GM12873 (cell line): ENCODE results near the gene TNFRSF4.

Source experiments
- CTCF ChIP-seq: IDR thresholded peaks from 2 replicates; pipeline ENCODE4 v1.5.1; 2012; ENCODE audit warnings: low read depth, mild to moderate bottlenecking, moderate library complexity, low read length, control low read depth; ENCODE audit not compliant: insufficient read depth; ENCODE audit errors: missing control alignments

The TNFRSF4 gene

DNA sequence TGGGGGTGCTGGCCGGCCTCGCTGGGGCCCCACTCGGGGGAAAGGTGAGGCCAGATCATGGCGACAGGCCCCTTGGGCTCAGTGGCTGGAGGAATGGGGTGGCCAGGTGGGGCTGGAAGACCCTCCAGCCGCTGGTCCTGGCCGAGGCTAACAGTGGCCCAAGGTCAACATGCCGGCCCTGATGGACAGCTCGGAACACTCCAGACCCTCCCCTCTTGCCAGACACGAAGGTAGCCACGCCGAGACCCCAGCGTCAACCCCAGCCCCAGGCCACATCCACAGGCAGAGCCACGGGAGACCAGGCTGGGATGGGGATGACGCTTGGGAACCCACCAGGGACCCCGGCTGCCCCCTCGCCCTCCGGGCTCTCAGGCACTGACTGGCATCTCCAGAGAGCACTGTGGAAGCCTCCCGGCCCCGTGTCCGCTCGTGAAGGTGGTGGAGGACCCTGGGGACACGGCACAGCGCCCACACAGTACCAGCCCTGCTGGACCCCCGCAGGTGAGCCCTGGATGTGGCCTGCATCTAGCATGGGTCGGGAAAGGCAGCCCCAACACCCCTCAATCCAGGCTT lies 33.5 kb upstream of the TNFRSF4 start:
- no peak for TF ChIP-seq CTCF

- no peak for TF ChIP-seq CTCF
Observed at GRCh38 chr1:1246577-1247340, 32.8 kb upstream of the TNFRSF4 start, which contains the start of gene C1QTNF12. Gene C1QTNF12, minus strand, starts transcription at chr1:1246722. Its CDS starts 32 bp downstream, at chr1:1246690.

GRCh38 chr1:1245817-1246576 lies 32.0 kb upstream of the TNFRSF4 start:
- no peak for TF ChIP-seq CTCF

GRCh38 chr1:1245178-1245816 lies 31.3 kb upstream of the TNFRSF4 start:
- no peak for TF ChIP-seq CTCF

DNA sequence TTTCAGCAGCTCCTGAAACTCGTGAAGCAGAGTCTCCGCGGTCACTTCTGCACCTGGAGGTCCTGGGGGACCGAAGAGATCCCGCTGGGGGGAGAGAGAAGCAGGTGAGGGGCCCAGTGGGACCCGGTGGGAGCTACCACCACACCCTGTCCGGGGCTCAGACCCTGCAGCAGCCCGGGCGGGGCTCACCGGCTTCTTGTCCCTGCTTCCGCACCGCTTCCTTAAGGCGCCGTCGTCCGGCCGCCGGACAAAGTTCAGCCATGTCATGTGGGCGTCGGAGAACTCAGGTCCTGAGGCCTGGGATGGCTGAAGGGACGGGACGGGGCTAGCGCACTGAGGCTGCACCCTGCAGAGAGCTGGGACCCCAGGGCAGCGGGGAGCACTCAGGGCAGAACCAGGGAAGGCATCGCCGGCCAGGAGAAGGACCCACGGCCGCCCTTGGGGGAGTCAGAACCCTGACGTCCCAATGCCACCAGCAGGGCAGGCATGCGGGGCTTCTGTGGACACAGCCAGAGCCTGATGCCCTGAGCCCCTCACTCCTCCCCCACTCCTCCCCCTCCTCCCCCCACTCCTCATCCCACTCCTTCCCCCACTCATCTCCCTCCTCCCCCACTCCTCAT lies 30.3 kb upstream of the TNFRSF4 start:
- TF ChIP-seq CTCF: no peak

DNA sequence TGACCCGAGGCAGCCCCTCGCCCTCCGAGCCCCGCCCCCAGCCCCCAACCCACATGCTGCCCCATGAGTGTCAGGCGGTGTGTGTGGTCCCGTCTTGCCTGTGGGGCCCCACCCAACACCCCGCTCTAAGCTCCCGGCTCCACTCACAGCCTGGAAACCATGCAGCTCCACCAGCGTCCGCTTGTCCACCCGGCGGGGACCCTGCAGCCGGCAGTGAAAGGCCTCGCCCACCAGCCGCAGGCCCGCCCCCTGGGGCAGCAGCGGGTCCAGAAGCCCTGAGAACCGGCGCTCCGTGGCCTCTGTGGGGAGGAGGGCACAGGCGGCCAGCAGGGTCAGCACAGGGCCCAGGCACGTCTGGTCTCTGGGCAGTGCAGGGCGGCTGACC lies 29.8 kb upstream of the TNFRSF4 start:
- TF ChIP-seq CTCF: no peak
